ENCODE measurements around the gene ALDH18A1. TPM values are rescaled to one million over a fixed set of nuclear protein-coding genes. Genes with fewer than 3 reads are reported as not detected.
"Not testable (repeated sequence)": the region's sequence is repeated elsewhere in the genome, so short reads cannot be mapped to it uniquely, and the experiment has no call there.

The ALDH18A1 gene
- total and polyA plus RNA-seq, 2 donors (not counting 3 experiments of a cell fraction or from before 2014, with no cell fraction given): 53.2 to 92.6 TPM

- H3K4me3 ChIP-seq (replicated peaks in 1 of 3; ENCODE audit: insufficient read depth in 1 of 3, low read depth in 1 of 3, low read length in 3 of 3); H3K9me1 ChIP-seq (replicated peaks; ENCODE audit: control insufficient read depth, extremely low read depth, insufficient read depth, low read length); H3K36me3 ChIP-seq (ENCODE audit: control insufficient read depth in 2 of 2, extremely low read depth in 1 of 2, insufficient read depth in 2 of 2, low read length in 2 of 2); DNase-seq (ENCODE audit: low read depth, low spot score); H3K4me2 ChIP-seq (ENCODE audit: insufficient read depth, low read length); H3K79me2 ChIP-seq (ENCODE audit: control insufficient read depth, insufficient read depth, low read length); FAIRE-seq; H3K27ac ChIP-seq (ENCODE audit: insufficient read depth, low read depth, low read length); intact Hi-C loops (cut with micrococcal nuclease); H3K9me3 ChIP-seq (replicated peaks; ENCODE audit: control insufficient read depth, insufficient read depth, low read length); POLR2A ChIA-PET; BruUV-seq (replicated peaks); H4K20me1 ChIP-seq (replicated peaks; ENCODE audit: control insufficient read depth, extremely low read depth, insufficient read depth, low read length); H2AFZ ChIP-seq (ENCODE audit: low read depth, low read length); dilution Hi-C loops (cut with MboI; ENCODE audit: extremely low pct_ligation_motif_present, low sequenced_read_pairs); H3K9ac ChIP-seq (replicated peaks; ENCODE audit: extremely low read depth, insufficient read depth, low read length); H3K27me3 ChIP-seq (ENCODE audit: control insufficient read depth in 2 of 2, insufficient read depth in 2 of 2, low read length in 2 of 2); H3K4me1 ChIP-seq (ENCODE audit: control insufficient read depth, extremely low read depth, insufficient read depth, low read length): not testable (repeated sequence)
- CTCF ChIA-PET: interaction anchor here (1.2 kb wide), 1 partner anchor 21 kb away, joined by 3 read pairs; the partner anchor contains the start of gene TCTN3
Measured at GRCh38 chr10:95672641-95673040, 16.1 kb upstream of the ALDH18A1 start.

GRCh38 chr10:95664543-95664942, 8.0 kb upstream of the ALDH18A1 start:
- H3K4me1 ChIP-seq (ENCODE audit: control insufficient read depth, extremely low read depth, insufficient read depth, low read length): no peaks in the 10 kb centered on the region
- H3K9me3 ChIP-seq (replicated peaks; ENCODE audit: control insufficient read depth, insufficient read depth, low read length): no peaks in the 10 kb centered on the region
- POLR2A ChIA-PET: no interaction called here
- H3K27me3 ChIP-seq (ENCODE audit: control insufficient read depth in 2 of 2, insufficient read depth in 2 of 2, low read length in 2 of 2): no peaks in the 10 kb centered on the region
- CTCF ChIA-PET: interaction anchor here (1.2 kb wide), 1 partner anchor 177 kb away, joined by 3 read pairs; no protein-coding TSS in a partner anchor
- H4K20me1 ChIP-seq (replicated peaks; ENCODE audit: control insufficient read depth, extremely low read depth, insufficient read depth, low read length): no peaks in the 10 kb centered on the region
- H3K27ac ChIP-seq (ENCODE audit: insufficient read depth, low read depth, low read length): no peak overlapping the region
- no peak overlapping the region for H2AFZ ChIP-seq (ENCODE audit: low read depth, low read length)
- no peaks in the 10 kb centered on the region for H3K79me2 ChIP-seq (ENCODE audit: control insufficient read depth, insufficient read depth, low read length)
- DNase-seq (ENCODE audit: low read depth, low spot score) (no peak), FAIRE-seq (no peak)
- H3K36me3 ChIP-seq (ENCODE audit: control insufficient read depth in 2 of 2, extremely low read depth in 1 of 2, insufficient read depth in 2 of 2, low read length in 2 of 2): peaks cover 0 to 5% of the 10 kb centered on the region in 2 experiments
- H3K4me3 ChIP-seq (replicated peaks in 1 of 3; ENCODE audit: insufficient read depth in 1 of 3, low read depth in 1 of 3, low read length in 3 of 3): no peak overlapping the region
- intact Hi-C loops (cut with micrococcal nuclease) (no loop called here), dilution Hi-C loops (cut with MboI; ENCODE audit: extremely low pct_ligation_motif_present, low sequenced_read_pairs) (no loop called here)
- no peak overlapping the region for H3K4me2 ChIP-seq (ENCODE audit: insufficient read depth, low read length)
- no peak for TF ChIP-seq JUN (IDR thresholded peaks at IDR 0.05; ENCODE audit: borderline replicate concordance, insufficient read depth, insufficient read length, low read depth)
- TF ChIP-seq, protein P1, sequence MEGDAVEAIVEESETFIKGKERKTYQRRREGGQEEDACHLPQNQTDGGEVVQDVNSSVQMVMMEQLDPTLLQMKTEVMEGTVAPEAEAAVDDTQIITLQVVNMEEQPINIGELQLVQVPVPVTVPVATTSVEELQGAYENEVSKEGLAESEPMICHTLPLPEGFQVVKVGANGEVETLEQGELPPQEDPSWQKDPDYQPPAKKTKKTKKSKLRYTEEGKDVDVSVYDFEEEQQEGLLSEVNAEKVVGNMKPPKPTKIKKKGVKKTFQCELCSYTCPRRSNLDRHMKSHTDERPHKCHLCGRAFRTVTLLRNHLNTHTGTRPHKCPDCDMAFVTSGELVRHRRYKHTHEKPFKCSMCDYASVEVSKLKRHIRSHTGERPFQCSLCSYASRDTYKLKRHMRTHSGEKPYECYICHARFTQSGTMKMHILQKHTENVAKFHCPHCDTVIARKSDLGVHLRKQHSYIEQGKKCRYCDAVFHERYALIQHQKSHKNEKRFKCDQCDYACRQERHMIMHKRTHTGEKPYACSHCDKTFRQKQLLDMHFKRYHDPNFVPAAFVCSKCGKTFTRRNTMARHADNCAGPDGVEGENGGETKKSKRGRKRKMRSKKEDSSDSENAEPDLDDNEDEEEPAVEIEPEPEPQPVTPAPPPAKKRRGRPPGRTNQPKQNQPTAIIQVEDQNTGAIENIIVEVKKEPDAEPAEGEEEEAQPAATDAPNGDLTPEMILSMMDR (IDR thresholded peaks at IDR 0.05; ENCODE audit: extremely low read depth in 1 of 2, insufficient read depth in 1 of 2, low read depth in 1 of 2, low read length in 2 of 2): no peak
- TF ChIP-seq EZH2 (IDR thresholded peaks at IDR 0.05; ENCODE audit: borderline replicate concordance, low read depth, low read length, severe bottlenecking): no peak
- no peak for TF ChIP-seq MYC (IDR thresholded peaks at IDR 0.05; ENCODE audit: low read depth, low read length)
- no peak for TF ChIP-seq FOS (IDR thresholded peaks at IDR 0.05; ENCODE audit: borderline replicate concordance, insufficient read depth, low read length)
- H3K9ac ChIP-seq (replicated peaks; ENCODE audit: extremely low read depth, insufficient read depth, low read length): no peak overlapping the region
- BruUV-seq (replicated peaks): no TSS peak
- no peaks in the 10 kb centered on the region for H3K9me1 ChIP-seq (replicated peaks; ENCODE audit: control insufficient read depth, extremely low read depth, insufficient read depth, low read length)
